ENCODE measurements around the gene CDK5R1.

DNA sequence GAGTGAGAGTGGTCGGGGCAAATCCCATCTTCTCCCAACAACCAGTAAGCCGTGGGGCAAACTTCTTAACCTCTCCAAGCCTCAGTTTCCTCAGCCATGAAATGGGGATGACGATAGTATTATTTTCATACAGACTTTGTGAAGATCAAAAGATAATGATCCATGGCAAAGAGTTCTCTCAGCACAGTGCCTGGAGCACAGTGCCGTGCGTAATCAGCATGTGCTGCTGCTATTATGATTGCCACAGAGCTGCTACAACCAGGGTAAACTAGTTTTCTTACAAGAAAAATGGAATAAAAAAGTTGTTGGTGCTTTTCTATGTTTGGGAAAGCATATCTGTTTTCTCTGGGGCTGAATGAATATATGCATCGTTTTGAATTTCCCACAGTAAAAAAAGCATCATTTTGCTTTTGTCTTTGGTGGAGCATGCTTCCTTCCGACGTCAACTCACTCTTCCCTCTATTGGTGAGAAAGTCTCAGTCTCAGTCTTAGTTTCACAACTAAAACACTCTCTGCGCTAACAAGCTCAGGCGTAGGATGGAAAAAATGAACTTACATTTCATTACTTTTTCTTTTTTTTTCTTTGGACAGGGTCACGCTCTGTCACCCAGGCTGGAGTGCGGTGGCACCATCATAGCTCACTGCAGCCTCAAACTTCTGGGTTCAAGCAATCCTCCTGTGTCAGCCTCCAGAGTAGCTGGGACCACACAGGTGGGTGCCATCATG lies 37.2 kb downstream of the CDK5R1 start:
- TF ChIP-seq, protein P1, sequence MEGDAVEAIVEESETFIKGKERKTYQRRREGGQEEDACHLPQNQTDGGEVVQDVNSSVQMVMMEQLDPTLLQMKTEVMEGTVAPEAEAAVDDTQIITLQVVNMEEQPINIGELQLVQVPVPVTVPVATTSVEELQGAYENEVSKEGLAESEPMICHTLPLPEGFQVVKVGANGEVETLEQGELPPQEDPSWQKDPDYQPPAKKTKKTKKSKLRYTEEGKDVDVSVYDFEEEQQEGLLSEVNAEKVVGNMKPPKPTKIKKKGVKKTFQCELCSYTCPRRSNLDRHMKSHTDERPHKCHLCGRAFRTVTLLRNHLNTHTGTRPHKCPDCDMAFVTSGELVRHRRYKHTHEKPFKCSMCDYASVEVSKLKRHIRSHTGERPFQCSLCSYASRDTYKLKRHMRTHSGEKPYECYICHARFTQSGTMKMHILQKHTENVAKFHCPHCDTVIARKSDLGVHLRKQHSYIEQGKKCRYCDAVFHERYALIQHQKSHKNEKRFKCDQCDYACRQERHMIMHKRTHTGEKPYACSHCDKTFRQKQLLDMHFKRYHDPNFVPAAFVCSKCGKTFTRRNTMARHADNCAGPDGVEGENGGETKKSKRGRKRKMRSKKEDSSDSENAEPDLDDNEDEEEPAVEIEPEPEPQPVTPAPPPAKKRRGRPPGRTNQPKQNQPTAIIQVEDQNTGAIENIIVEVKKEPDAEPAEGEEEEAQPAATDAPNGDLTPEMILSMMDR (conservative IDR thresholded peaks at IDR 0.05 in 1 of 2, IDR thresholded peaks at IDR 0.05 in 1 of 2; ENCODE audit: low read depth in 1 of 2, low read length in 2 of 2), result no peak
- TF ChIP-seq EZH2 (IDR thresholded peaks at IDR 0.05; ENCODE audit: low read length, missing control alignments), result no peak

Measured in fibroblast of lung (primary cell).